WTC11 (cell line): ENCODE data around the gene SSRP1. TPM values are rescaled to one million over a fixed set of nuclear protein-coding genes. Genes with fewer than 3 reads are reported as not detected.
"Not testable (repeated sequence)": the region's sequence is repeated elsewhere in the genome, so short reads cannot be mapped to it uniquely, and the experiment has no call there.

Source experiments
- ATAC-seq: fragments of 200-7000 bp; cut with Tn5 transposase; 2 replicates; pipeline ENCODE4 v1.10.0; 2021; ENCODE audit warnings: mild to moderate bottlenecking, moderate library complexity
- CTCF ChIA-PET: fragments of 300-600 bp; sonication (Branson Sonifier 250); formaldehyde crosslinking; loops from one replicate; lab custom pipeline; 2021; ENCODE audit warnings: antibody characterized with exemption; lab: Charles Lee
- POLR2A ChIA-PET: fragments of 350-600 bp; sonication (Branson Sonifier 250); formaldehyde crosslinking; loops from one replicate; lab custom pipeline; 2021; ENCODE audit warnings: antibody characterized with exemption; lab: Charles Lee
- DNase-seq: peaks from one replicate; pipeline ENCODE4 v3.0.0; 2021; ENCODE audit warnings: low spot score
- H3K27ac Mint-ChIP-seq: 2 replicates; pipeline ENCODE4 v1.8.0; 2021; ENCODE audit warnings: mixed read lengths
- H3K27me3 Mint-ChIP-seq: 2 replicates; pipeline ENCODE4 v1.8.0; 2021; ENCODE audit warnings: low read depth, mild to moderate bottlenecking, moderate library complexity, mixed read lengths
- H3K36me3 Mint-ChIP-seq: 2 replicates; pipeline ENCODE4 v1.8.0; 2021; ENCODE audit warnings: mixed read lengths
- H3K4me1 Mint-ChIP-seq: 2 replicates; pipeline ENCODE4 v1.8.0; 2022; ENCODE audit warnings: mixed read lengths
- H3K4me3 Mint-ChIP-seq: 2 replicates; pipeline ENCODE4 v1.8.0; 2021; ENCODE audit warnings: mild to moderate bottlenecking, moderate library complexity, mixed read lengths
- H3K9me3 Mint-ChIP-seq: 2 replicates; pipeline ENCODE4 v1.8.0; 2021; ENCODE audit warnings: mixed read lengths
- GABPB1 ChIP-seq: sonication (generic); formaldehyde crosslinking; IDR thresholded peaks from 2 replicates; pipeline ENCODE4 v1.8.1; 2023; ENCODE audit warnings: mild to moderate bottlenecking, missing genetic modification reagents
- ZNF121 ChIP-seq: sonication (generic); formaldehyde crosslinking; IDR thresholded peaks from 2 replicates; pipeline ENCODE4 v1.8.0; 2023; ENCODE audit warnings: missing genetic modification reagents
- total RNA-seq: library from RNA; stranded (reverse); gene quantifications from 3 replicates; pipeline ENCODE4 v1.2.3, GENCODE V29; 2021
- TF ChIP-seq, protein P1 (sequence below): sonication (generic); formaldehyde crosslinking; IDR thresholded peaks from 2 replicates; pipeline ENCODE4 v1.8.0; 2022; ENCODE audit warnings: mild to moderate bottlenecking, missing genetic modification reagents
- TF ChIP-seq, protein P2 (sequence below): sonication (generic); formaldehyde crosslinking; IDR thresholded peaks from 2 replicates; pipeline ENCODE4 v1.8.0; 2022; ENCODE audit warnings: mild to moderate bottlenecking, missing genetic modification reagents
- TF ChIP-seq, protein P3 (sequence below): sonication (generic); formaldehyde crosslinking; IDR thresholded peaks from 2 replicates; pipeline ENCODE4 v1.8.0; 2023; ENCODE audit warnings: missing genetic modification reagents, mild to moderate bottlenecking, borderline replicate concordance
- TF ChIP-seq, protein P4 (sequence below): fragments of 250-450 bp; sonication (Bioruptor Pico); IDR thresholded peaks from 2 replicates; pipeline ENCODE4 v1.8.0; 2021; ENCODE audit warnings: mild to moderate bottlenecking
- TF ChIP-seq, protein P5 (sequence below): fragments of 250-450 bp; sonication (Bioruptor Pico); IDR thresholded peaks from 2 replicates; pipeline ENCODE4 v1.9.0; 2021; ENCODE audit warnings: mild to moderate bottlenecking
- TF ChIP-seq, protein P6 (sequence below): fragments of 250-450 bp; sonication (Bioruptor Pico); IDR thresholded peaks from 2 replicates; pipeline ENCODE4 v2.1.2; 2022; ENCODE audit warnings: mild to moderate bottlenecking, moderate library complexity

Gene SSRP1
- total RNA-seq, 1 experiment from 2014 or later = 228 TPM

DNA sequence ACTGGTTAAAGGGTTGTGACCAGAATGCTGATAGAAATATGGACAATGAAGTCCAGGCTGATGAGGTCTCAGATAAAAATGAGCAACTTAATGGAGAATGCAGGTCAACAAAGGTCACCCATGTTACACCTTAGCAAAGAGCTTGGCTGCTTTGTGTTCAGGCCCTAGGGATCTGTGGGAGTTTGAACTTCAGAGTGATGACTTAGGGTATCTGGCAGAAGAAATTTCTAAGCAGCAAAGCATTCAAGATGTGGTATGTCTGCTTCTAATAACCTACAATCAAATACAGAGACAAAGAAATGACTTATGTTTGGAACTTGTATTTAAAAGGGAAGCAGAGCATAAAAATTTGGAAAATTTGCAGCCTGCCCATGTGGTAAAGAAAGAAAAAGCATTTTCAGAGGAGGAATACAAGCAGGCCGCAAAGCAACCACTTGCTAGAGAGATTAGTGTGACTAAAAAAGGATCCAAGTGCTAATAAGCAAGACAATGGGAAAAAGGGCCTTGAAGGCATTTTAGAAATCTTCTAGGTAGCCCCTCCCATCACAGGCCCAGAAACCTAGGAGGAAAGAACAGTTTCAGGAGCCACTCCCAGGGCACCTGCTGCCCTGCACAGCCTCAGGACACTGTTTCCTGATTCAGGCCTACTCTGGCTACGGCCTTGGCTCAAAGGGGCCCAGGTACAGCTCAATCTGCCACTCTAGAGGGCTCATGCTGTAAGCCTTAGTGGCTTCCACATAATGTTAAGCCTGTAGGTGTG lies 52.3 kb downstream of the SSRP1 start (continued):
- TF ChIP-seq, protein P1, sequence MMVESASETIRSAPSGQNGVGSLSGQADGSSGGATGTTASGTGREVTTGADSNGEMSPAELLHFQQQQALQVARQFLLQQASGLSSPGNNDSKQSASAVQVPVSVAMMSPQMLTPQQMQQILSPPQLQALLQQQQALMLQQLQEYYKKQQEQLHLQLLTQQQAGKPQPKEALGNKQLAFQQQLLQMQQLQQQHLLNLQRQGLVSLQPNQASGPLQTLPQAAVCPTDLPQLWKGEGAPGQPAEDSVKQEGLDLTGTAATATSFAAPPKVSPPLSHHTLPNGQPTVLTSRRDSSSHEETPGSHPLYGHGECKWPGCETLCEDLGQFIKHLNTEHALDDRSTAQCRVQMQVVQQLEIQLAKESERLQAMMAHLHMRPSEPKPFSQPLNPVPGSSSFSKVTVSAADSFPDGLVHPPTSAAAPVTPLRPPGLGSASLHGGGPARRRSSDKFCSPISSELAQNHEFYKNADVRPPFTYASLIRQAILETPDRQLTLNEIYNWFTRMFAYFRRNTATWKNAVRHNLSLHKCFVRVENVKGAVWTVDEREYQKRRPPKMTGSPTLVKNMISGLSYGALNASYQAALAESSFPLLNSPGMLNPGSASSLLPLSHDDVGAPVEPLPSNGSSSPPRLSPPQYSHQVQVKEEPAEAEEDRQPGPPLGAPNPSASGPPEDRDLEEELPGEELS (CRISPR knock-in tag) = no peak
- TF ChIP-seq, protein P2, sequence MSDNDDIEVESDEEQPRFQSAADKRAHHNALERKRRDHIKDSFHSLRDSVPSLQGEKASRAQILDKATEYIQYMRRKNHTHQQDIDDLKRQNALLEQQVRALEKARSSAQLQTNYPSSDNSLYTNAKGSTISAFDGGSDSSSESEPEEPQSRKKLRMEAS (CRISPR knock-in tag) = no peak
- TF ChIP-seq, protein P3, sequence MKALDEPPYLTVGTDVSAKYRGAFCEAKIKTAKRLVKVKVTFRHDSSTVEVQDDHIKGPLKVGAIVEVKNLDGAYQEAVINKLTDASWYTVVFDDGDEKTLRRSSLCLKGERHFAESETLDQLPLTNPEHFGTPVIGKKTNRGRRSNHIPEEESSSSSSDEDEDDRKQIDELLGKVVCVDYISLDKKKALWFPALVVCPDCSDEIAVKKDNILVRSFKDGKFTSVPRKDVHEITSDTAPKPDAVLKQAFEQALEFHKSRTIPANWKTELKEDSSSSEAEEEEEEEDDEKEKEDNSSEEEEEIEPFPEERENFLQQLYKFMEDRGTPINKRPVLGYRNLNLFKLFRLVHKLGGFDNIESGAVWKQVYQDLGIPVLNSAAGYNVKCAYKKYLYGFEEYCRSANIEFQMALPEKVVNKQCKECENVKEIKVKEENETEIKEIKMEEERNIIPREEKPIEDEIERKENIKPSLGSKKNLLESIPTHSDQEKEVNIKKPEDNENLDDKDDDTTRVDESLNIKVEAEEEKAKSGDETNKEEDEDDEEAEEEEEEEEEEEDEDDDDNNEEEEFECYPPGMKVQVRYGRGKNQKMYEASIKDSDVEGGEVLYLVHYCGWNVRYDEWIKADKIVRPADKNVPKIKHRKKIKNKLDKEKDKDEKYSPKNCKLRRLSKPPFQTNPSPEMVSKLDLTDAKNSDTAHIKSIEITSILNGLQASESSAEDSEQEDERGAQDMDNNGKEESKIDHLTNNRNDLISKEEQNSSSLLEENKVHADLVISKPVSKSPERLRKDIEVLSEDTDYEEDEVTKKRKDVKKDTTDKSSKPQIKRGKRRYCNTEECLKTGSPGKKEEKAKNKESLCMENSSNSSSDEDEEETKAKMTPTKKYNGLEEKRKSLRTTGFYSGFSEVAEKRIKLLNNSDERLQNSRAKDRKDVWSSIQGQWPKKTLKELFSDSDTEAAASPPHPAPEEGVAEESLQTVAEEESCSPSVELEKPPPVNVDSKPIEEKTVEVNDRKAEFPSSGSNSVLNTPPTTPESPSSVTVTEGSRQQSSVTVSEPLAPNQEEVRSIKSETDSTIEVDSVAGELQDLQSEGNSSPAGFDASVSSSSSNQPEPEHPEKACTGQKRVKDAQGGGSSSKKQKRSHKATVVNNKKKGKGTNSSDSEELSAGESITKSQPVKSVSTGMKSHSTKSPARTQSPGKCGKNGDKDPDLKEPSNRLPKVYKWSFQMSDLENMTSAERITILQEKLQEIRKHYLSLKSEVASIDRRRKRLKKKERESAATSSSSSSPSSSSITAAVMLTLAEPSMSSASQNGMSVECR (CRISPR knock-in tag) = no peak
- TF ChIP-seq GABPB1 (CRISPR knock-in tag) = no peak
- TF ChIP-seq, protein P4, sequence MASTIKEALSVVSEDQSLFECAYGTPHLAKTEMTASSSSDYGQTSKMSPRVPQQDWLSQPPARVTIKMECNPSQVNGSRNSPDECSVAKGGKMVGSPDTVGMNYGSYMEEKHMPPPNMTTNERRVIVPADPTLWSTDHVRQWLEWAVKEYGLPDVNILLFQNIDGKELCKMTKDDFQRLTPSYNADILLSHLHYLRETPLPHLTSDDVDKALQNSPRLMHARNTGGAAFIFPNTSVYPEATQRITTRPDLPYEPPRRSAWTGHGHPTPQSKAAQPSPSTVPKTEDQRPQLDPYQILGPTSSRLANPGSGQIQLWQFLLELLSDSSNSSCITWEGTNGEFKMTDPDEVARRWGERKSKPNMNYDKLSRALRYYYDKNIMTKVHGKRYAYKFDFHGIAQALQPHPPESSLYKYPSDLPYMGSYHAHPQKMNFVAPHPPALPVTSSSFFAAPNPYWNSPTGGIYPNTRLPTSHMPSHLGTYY (CRISPR knock-in tag) = no peak
- TF ChIP-seq, protein P5, sequence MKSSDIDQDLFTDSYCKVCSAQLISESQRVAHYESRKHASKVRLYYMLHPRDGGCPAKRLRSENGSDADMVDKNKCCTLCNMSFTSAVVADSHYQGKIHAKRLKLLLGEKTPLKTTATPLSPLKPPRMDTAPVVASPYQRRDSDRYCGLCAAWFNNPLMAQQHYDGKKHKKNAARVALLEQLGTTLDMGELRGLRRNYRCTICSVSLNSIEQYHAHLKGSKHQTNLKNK (CRISPR knock-in tag) = no peak

DNA sequence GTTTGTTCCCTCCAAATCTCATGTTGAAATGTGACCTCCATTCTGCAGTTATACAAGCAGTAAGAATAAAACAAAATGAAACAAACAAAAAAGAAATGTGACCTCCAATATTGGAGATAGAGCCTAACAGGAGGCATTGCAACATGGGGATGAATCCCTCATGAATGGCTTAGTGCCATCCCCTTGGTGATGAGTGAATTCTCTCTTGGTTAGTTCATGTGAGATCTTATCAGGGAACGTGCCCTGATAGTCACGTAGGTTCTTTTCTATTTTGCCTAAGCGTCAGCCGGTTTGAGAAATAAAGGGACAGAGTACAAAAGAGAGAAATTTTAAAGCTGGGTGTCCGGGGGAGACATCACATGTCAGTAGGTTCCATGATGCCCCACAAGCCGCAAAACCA lies 54.1 kb downstream of the SSRP1 start:
- H3K27ac Mint-ChIP-seq, ATAC-seq, POLR2A ChIA-PET, CTCF ChIA-PET, H3K4me3 Mint-ChIP-seq, DNase-seq: not testable (repeated sequence)
- Mint-ChIP-seq H3K27me3 (peaks cover 17% of the 10 kb centered on the region), H3K4me1 (peaks cover 54% of the 10 kb centered on the region), H3K36me3 (peaks cover 33% of the 10 kb centered on the region), H3K9me3 (peaks cover 39% of the 10 kb centered on the region)

DNA sequence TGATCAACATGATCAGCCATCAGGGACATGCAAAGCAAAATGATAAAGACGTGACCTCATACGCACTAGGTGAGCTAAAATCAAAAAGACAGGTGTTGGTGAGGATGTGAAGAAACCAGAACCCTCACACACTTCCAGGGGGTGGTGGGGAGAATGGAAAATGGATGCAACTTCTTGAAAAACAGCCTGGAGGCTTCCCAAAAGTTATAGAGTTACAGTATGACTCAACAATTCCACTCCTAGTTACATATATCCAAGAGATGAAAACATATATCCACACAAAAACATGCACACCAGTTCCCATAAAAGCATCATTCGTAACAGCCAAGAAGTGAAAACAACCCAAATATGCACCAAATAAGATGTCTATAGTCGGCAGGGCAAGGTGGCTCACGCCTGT lies 56.6 kb downstream of the SSRP1 start:
- Mint-ChIP-seq H3K27ac (no peak overlapping the region), H3K4me1 (peaks cover 34% of the 10 kb centered on the region), H3K9me3 (peaks cover 38% of the 10 kb centered on the region), H3K4me3 (no peak overlapping the region), H3K36me3 (peaks cover 27% of the 10 kb centered on the region), H3K27me3 (peaks cover 18% of the 10 kb centered on the region)
- TF ChIP-seq, protein P6, sequence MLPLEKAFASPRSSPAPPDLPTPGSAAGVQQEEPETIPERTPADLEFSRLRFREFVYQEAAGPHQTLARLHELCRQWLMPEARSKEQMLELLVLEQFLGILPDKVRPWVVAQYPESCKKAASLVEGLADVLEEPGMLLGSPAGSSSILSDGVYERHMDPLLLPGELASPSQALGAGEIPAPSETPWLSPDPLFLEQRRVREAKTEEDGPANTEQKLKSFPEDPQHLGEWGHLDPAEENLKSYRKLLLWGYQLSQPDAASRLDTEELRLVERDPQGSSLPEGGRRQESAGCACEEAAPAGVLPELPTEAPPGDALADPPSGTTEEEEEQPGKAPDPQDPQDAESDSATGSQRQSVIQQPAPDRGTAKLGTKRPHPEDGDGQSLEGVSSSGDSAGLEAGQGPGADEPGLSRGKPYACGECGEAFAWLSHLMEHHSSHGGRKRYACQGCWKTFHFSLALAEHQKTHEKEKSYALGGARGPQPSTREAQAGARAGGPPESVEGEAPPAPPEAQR (CRISPR knock-in tag) = no peak
- TF ChIP-seq ZNF121 = no peak
- POLR2A ChIA-PET = interaction anchor here (0.7 kb wide), 1 partner anchor 15 kb away, joined by 3 read pairs; no protein-coding TSS in a partner anchor
- ATAC-seq (no peak), DNase-seq (no peak)
- CTCF ChIA-PET = interaction anchor here (1.4 to 3.8 kb wide), 4 partner anchors 10 to 32 kb away, joined by 4 to 42 read pairs (median 4); no protein-coding TSS in a partner anchor
